Measurements from ENCODE around the gene ASXL1.
"Not testable (repeated sequence)": the region's sequence is repeated elsewhere in the genome, so short reads cannot be mapped to it uniquely, and the experiment has no call there.

ASXL1 gene

GRCh38 chr20:32357869-32358631 is at the start of gene ASXL1:
Gene ASXL1, plus strand, starts transcription at chr20:32358331. Its CDS starts 445 bp downstream, at chr20:32358776.
- DNase-seq, result peak; percentile 98

GRCh38 chr20:32312718-32313424 is 45.3 kb upstream of the ASXL1 start:
- DNase-seq, result no peak

GRCh38 chr20:32314768-32315167 is 43.4 kb upstream of the ASXL1 start:
- DNase-seq, result no peak

- no peak for DNase-seq
Observed at GRCh38 chr20:32315399-32315798, 42.7 kb upstream of the ASXL1 start.

- no peak for DNase-seq
Observed at GRCh38 chr20:32315891-32316290, 42.2 kb upstream of the ASXL1 start.

GRCh38 chr20:32316667-32317066 is 41.5 kb upstream of the ASXL1 start:
- no peak for DNase-seq

- no peak for DNase-seq
Observed at GRCh38 chr20:32319100-32319499, 39.0 kb upstream of the ASXL1 start.

- DNase-seq, result no peak
Observed at GRCh38 chr20:32320305-32320704, 37.8 kb upstream of the ASXL1 start.

- no peak for DNase-seq
Observed at GRCh38 chr20:32321390-32321789, 36.7 kb upstream of the ASXL1 start.

- not testable (repeated sequence) for DNase-seq
Observed at GRCh38 chr20:32322260-32322659, 35.9 kb upstream of the ASXL1 start.

GRCh38 chr20:32323761-32324160 is 34.4 kb upstream of the ASXL1 start:
- DNase-seq, result not testable (repeated sequence)

- no peak for DNase-seq
Observed at GRCh38 chr20:32325706-32326503, 32.2 kb upstream of the ASXL1 start.

GRCh38 chr20:32326504-32326845 is 31.7 kb upstream of the ASXL1 start:
- DNase-seq, result no peak

GRCh38 chr20:32327087-32327681 is 30.9 kb upstream of the ASXL1 start:
- DNase-seq, result no peak

- DNase-seq, result no peak
Observed at GRCh38 chr20:32329817-32330554, 28.1 kb upstream of the ASXL1 start.

GRCh38 chr20:32330555-32330897 is 27.6 kb upstream of the ASXL1 start:
- no peak for DNase-seq

GRCh38 chr20:32332614-32333013 is 25.5 kb upstream of the ASXL1 start:
- DNase-seq, result no peak

- DNase-seq, result no peak
Observed at GRCh38 chr20:32333181-32333987, 24.7 kb upstream of the ASXL1 start.

GRCh38 chr20:32333988-32334885 is 23.9 kb upstream of the ASXL1 start:
- no peak for DNase-seq

- peak; percentile 33 for DNase-seq
Observed at GRCh38 chr20:32336918-32337347, 21.2 kb upstream of the ASXL1 start.
